Right lobe of liver (tissue), 6 donors: ENCODE results near the gene PDZK1IP1. TPM values are rescaled to one million over a fixed set of nuclear protein-coding genes. Genes with fewer than 3 reads are reported as not detected.

ENCODE experiments used
- ATAC-seq, 4 donors: fragments of 200-7000 bp; cut with Tn5 transposase; one replicate each; pipeline ENCODE4 v1.9.1; 2020; ENCODE audit warnings: mild to moderate bottlenecking in 4 of 4, moderate library complexity in 4 of 4
- DNase-seq, 3 donors: peaks; one replicate each; pipeline ENCODE4 v3.0.0-alpha.2; 2020
- H3K27ac ChIP-seq, 3 donors: fragments of 200-600 bp; one replicate each; pipeline ENCODE4 v1.8.0; 2022
- H3K27me3 ChIP-seq, 2 donors: fragments of 200-600 bp; one replicate each; pipeline ENCODE4 v1.8.0; 2022
- H3K36me3 ChIP-seq, 4 donors: fragments of 200-600 bp; sonication (generic) in 1 of 4; one replicate each; pipeline versions ENCODE4 v1.5.1 to v1.8.0; 2017 to 2022; ENCODE audit warnings: control low read depth in 1 of 4
- H3K4me1 ChIP-seq, 4 donors: fragments of 200-600 bp; sonication (generic) in 1 of 4; one replicate each; pipeline versions ENCODE4 v1.5.1 to v1.8.0; 2017 to 2022; ENCODE audit warnings: control low read depth in 1 of 4
- H3K4me3 ChIP-seq, 3 donors: fragments of 200-600 bp; one replicate each; pipeline ENCODE4 v1.8.0; 2022
- H3K9me3 ChIP-seq, 4 donors: fragments of 200-600 bp; sonication (generic) in 1 of 4; one replicate each; pipeline versions ENCODE4 v1.5.1 to v1.8.0; 2017 to 2022; ENCODE audit warnings: control low read depth in 1 of 4
- CTCF ChIP-seq, 4 donors: fragments of 200-600 bp in 3 of 4; fragments of 450-650 bp in 1 of 4; IDR thresholded peaks; one replicate each; pipeline versions ENCODE4 v1.5.1 to v1.8.0; 2016 to 2022; ENCODE audit warnings: antibody characterized with exemption in 4 of 4, mild to moderate bottlenecking in 2 of 4
- POLR2A ChIP-seq: fragments of 450-650 bp; IDR thresholded peaks from one replicate; pipeline ENCODE4 v1.6.1; 2017; ENCODE audit warnings: antibody characterized with exemption, mild to moderate bottlenecking
- WGBS: methylation state at CpG from one replicate; pipeline ENCODE4 v1.1.6; 2018; ENCODE audit warnings: low coverage, low lambda C conversion rate; ENCODE audit not compliant: insufficient coverage; ENCODE audit errors: missing lambda C conversion rate; 5-methylcytosine and 5-hydroxymethylcytosine counted together
- intact Hi-C, 2 donors: fragments of 100-400 bp; cut with DNase I; formaldehyde crosslinking; loops; one replicate each; pipeline versions ENCODE4 v1.11.2 to v1.14.1; 2022
- total RNA-seq, 6 experiments: library from RNA; depleted of rRNA in 2 of 6; stranded (reverse); fragments of >200 nt in 2 of 6; fragmentation: NEBNext Ultra II Directional in 3 of 6; extraction: Animal tissue kit (Norgen Biotek cat#: 25700) in 3 of 6; gene quantifications; one replicate each; pipeline versions ENCODE4 v1.1.0 to v1.2.4, GENCODE V29; 2016 to 2023
- donor health status: DM: no; HTN: yes; CAD: no.
- donor health status: DM: no; HTN: no; CAD: no.
- donor health status: DM: no; HTN: no; CAD: no.
- donor health status: DM: no; HTN: yes; CAD: no.
- donor health status: DM: no; HTN: yes; CAD: no.

Gene PDZK1IP1
- total RNA-seq, 6 experiments from 2014 or later = 0.24 to 44.3 (median 5.4) TPM

GRCh38 chr1:47226839-47227215, 37.0 kb upstream of the PDZK1IP1 start:
- peaks cover 0 to 7% (median 2%) of the 10 kb centered on the region in 4 donors for H3K4me1 ChIP-seq
- DNase-seq = peak in 1 of 3 donors; percentile 9

GRCh38 chr1:47226121-47226838, 36.4 kb upstream of the PDZK1IP1 start:
- TF ChIP-seq CTCF (IDR thresholded peaks at IDR 0.05) (no peak), POLR2A (no peak)
- peaks cover 9 to 36% of the 10 kb centered on the region in 2 donors for H3K27me3 ChIP-seq
- peak overlapping the region in 1 of 3 donors; percentile 54 for H3K27ac ChIP-seq
- H3K36me3 ChIP-seq = no peaks in the 10 kb centered on the region
- no peak overlapping the region for H3K4me3 ChIP-seq
- DNase-seq = peak in 1 of 3 donors; percentile 40
- H3K9me3 ChIP-seq = no peaks in the 10 kb centered on the region
- peaks cover 0 to 7% (median 2%) of the 10 kb centered on the region in 4 donors for H3K4me1 ChIP-seq
- peak; percentile 6 to 26 (median 11) for ATAC-seq
- WGBS = 17% methylated on average over 12 of the region's 19 CpGs
- intact Hi-C loops = no loop called here

More at GRCh38 chr1:47226839-47227215, 37.0 kb upstream of the PDZK1IP1 start:
- H3K9me3 ChIP-seq = no peaks in the 10 kb centered on the region
- WGBS = 29% methylated on average over 2 of the region's 4 CpGs
- H3K4me3 ChIP-seq = no peak overlapping the region
- intact Hi-C loops = no loop called here
- H3K27me3 ChIP-seq = peaks cover 9 to 41% of the 10 kb centered on the region in 2 donors
- H3K36me3 ChIP-seq = no peaks in the 10 kb centered on the region
- no peak for TF ChIP-seq CTCF (IDR thresholded peaks at IDR 0.05)
- ATAC-seq = no peak
- H3K27ac ChIP-seq = no peak overlapping the region

GRCh38 chr1:47225430-47226100, 35.7 kb upstream of the PDZK1IP1 start:
- H3K4me1 ChIP-seq = peaks cover 0 to 7% (median 2%) of the 10 kb centered on the region in 4 donors
- H3K27ac ChIP-seq = peak overlapping the region in 1 of 3 donors; percentile 54
- peak; percentile 32 to 53 (median 34) for ATAC-seq
- H3K4me3 ChIP-seq = peak overlapping the region in 2 of 3 donors; percentile 16 to 21
- no peaks in the 10 kb centered on the region for H3K9me3 ChIP-seq
- H3K27me3 ChIP-seq = peaks cover 4 to 29% of the 10 kb centered on the region in 2 donors
- intact Hi-C loops = no loop called here
- WGBS = 4% methylated on average over 16 of the region's 79 CpGs
- no peak for TF ChIP-seq CTCF (IDR thresholded peaks at IDR 0.05)
- TF ChIP-seq POLR2A = no peak
- H3K36me3 ChIP-seq = no peaks in the 10 kb centered on the region
- DNase-seq = peak in 2 of 3 donors; percentile 41 to 52

- Histone ChIP-seq H3K4me1 (peaks cover 0 to 7% (median 2%) of the 10 kb centered on the region in 4 donors), H3K9me3 (no peaks in the 10 kb centered on the region), H3K27me3 (peaks cover 0 to 22% of the 10 kb centered on the region in 2 donors), H3K36me3 (no peaks in the 10 kb centered on the region), H3K27ac (no peak overlapping the region), H3K4me3 (peak overlapping the region in 2 of 3 donors; percentile 16 to 21)
- 7% methylated on average over 16 of the region's 30 CpGs for whole genome bisulfite sequencing
- ATAC-seq (no peak), DNase-seq (no peak)
- intact Hi-C loops = no loop called here
- TF ChIP-seq POLR2A = no peak
- no peak for TF ChIP-seq CTCF (IDR thresholded peaks at IDR 0.05)
Measured at GRCh38 chr1:47224676-47225399, 35.0 kb upstream of the PDZK1IP1 start.
